IMR-90 (cell line): ENCODE data around the gene FRMD3. TPM values are rescaled to one million over a fixed set of nuclear protein-coding genes. Genes with fewer than 3 reads are reported as not detected.

Experiments used
- ATAC-seq: fragments of 200-7000 bp; cut with Tn5 transposase; 2 replicates; pipeline ENCODE4 v1.9.1; 2020; ENCODE audit warnings: low read depth, mild to moderate bottlenecking, moderate library complexity
- BruUV-seq: library from RNA; stranded (reverse); fragments of 400-500 nt; replicated peaks from 2 replicates; lab custom pipeline; 2021; lab: Mats Ljungman, UMichigan
- CTCF ChIA-PET: fragments of 300-600 bp; formaldehyde crosslinking; extraction: SDS; loops from one replicate; lab custom pipeline; 2021; ENCODE audit warnings: antibody characterized with exemption; lab: Yijun Ruan, JAX
- POLR2A ChIA-PET: fragments of 300-600 bp; sonication (Branson Sonifier 250); formaldehyde crosslinking; loops from one replicate; lab custom pipeline; 2022; ENCODE audit warnings: antibody characterized with exemption; ENCODE audit not compliant: unreplicated experiment; lab: Charles Lee
- DNase-seq: peaks from one replicate; pipeline ENCODE4 v3.0.0; 2013
- H2AFZ ChIP-seq: replicated peaks from 2 replicates; pipeline ENCODE3; 2013; ENCODE audit warnings: low read length, mild to moderate bottlenecking; ENCODE audit not compliant: poor library complexity
- H2AK5ac ChIP-seq: 2 replicates; pipeline ENCODE4 v1.6.1; 2013; ENCODE audit warnings: low read depth, low read length, inconsistent platforms
- H2AK9ac ChIP-seq: replicated peaks from 2 replicates; pipeline ENCODE3; 2013; ENCODE audit warnings: mild to moderate bottlenecking, low read depth, low read length, moderate library complexity; ENCODE audit not compliant: poor library complexity
- H2BK120ac ChIP-seq: 2 replicates; pipeline ENCODE4 v1.6.1; 2013; ENCODE audit warnings: low read depth, low read length, inconsistent platforms
- H2BK15ac ChIP-seq: 3 replicates; pipeline ENCODE4 v1.6.1; 2013; ENCODE audit warnings: low read depth, low read length, inconsistent platforms
- H2BK20ac ChIP-seq: 2 replicates; pipeline ENCODE4 v1.6.1; 2013; ENCODE audit warnings: low read depth, mild to moderate bottlenecking, inconsistent platforms, low read length, moderate library complexity
- H2BK5ac ChIP-seq: 2 replicates; pipeline ENCODE4 v1.6.1; 2013; ENCODE audit warnings: mild to moderate bottlenecking, low read depth, low read length, inconsistent platforms; ENCODE audit not compliant: poor library complexity, severe bottlenecking
- H3K14ac ChIP-seq: replicated peaks from 2 replicates; pipeline ENCODE4 v1.6.1; 2013; ENCODE audit warnings: low read depth, low read length, inconsistent platforms
- H3K18ac ChIP-seq: 2 replicates; pipeline ENCODE4 v1.6.1; 2013; ENCODE audit warnings: low read depth, low read length, control low read depth
- H3K23ac ChIP-seq: 2 replicates; pipeline ENCODE4 v1.6.1; 2013; ENCODE audit warnings: low read depth, low read length, inconsistent platforms
- H3K27ac ChIP-seq: 2 replicates; pipeline ENCODE4 v1.5.1; 2013; ENCODE audit warnings: mild to moderate bottlenecking, control low read depth, low read length; ENCODE audit not compliant: insufficient read depth
- H3K27me3 ChIP-seq: 2 replicates; pipeline ENCODE4 v1.6.1; 2013; ENCODE audit warnings: low read length; ENCODE audit not compliant: control insufficient read depth, insufficient read depth
- H3K36me3 ChIP-seq: 2 replicates; pipeline ENCODE4 v1.6.1; 2013; ENCODE audit warnings: low read length, mixed read lengths; ENCODE audit not compliant: control insufficient read depth, insufficient read depth
- H3K4ac ChIP-seq: 2 replicates; pipeline ENCODE4 v1.6.1; 2013; ENCODE audit warnings: low read depth, low read length, inconsistent platforms
- H3K4me1 ChIP-seq: 2 replicates; pipeline ENCODE4 v1.6.1; 2013; ENCODE audit warnings: low read length, mixed read lengths; ENCODE audit not compliant: control insufficient read depth, insufficient read depth
- H3K4me2 ChIP-seq: 2 replicates; pipeline ENCODE4 v1.6.1; 2013; ENCODE audit warnings: low read depth, mild to moderate bottlenecking, control low read depth, low read length, moderate library complexity
- H3K4me3 ChIP-seq: 2 replicates; pipeline ENCODE4 v1.5.1; 2013; ENCODE audit warnings: low read depth, mild to moderate bottlenecking, control low read depth, low read length, moderate library complexity; ENCODE audit not compliant: insufficient read depth
- H3K56ac ChIP-seq: 2 replicates; pipeline ENCODE4 v1.6.1; 2013; ENCODE audit warnings: low read length, inconsistent platforms; ENCODE audit not compliant: insufficient read depth; ENCODE audit errors: extremely low read depth
- H3K79me1 ChIP-seq, 2 experiments: 2 replicates each; pipeline ENCODE4 v1.6.1; 2013; ENCODE audit warnings: low read length in 2 of 2, inconsistent platforms in 1 of 2, low read depth in 1 of 2
- H3K9ac ChIP-seq: 2 replicates; pipeline ENCODE4 v1.6.1; 2013; ENCODE audit warnings: low read depth, low read length, control low read depth
- H3K9me1 ChIP-seq: 2 replicates; pipeline ENCODE4 v1.6.1; 2013; ENCODE audit warnings: low read length, inconsistent platforms; ENCODE audit not compliant: insufficient read depth
- H3K9me3 ChIP-seq: 2 replicates; pipeline ENCODE4 v1.6.1; 2013; ENCODE audit warnings: low read length; ENCODE audit not compliant: control insufficient read depth, insufficient read depth
- H4K20me1 ChIP-seq: 2 replicates; pipeline ENCODE4 v1.6.1; 2013; ENCODE audit warnings: low read length, inconsistent platforms; ENCODE audit not compliant: insufficient read depth
- H4K5ac ChIP-seq: 2 replicates; pipeline ENCODE4 v1.6.1; 2013; ENCODE audit warnings: mild to moderate bottlenecking, low read depth, low read length, control low read depth
- H4K8ac ChIP-seq, 2 experiments: 2 replicates each; pipeline ENCODE4 v1.6.1; 2013; ENCODE audit warnings: low read depth in 2 of 2, low read length in 2 of 2, control low read depth in 1 of 2, inconsistent platforms in 1 of 2
- H4K91ac ChIP-seq: 2 replicates; pipeline ENCODE4 v1.6.1; 2013; ENCODE audit warnings: low read depth, low read length, inconsistent platforms; ENCODE audit not compliant: insufficient read depth
- BHLHE40 ChIP-seq: fragments of 150-350 bp; IDR thresholded peaks from 2 replicates; pipeline ENCODE4 v1.6.1; 2016; ENCODE audit warnings: mild to moderate bottlenecking, low read depth, low read length
- CEBPB ChIP-seq: IDR thresholded peaks from 2 replicates; pipeline ENCODE4 v1.6.1; 2012; ENCODE audit warnings: low read depth, low read length, improper control_type of control experiment
- CHD1 ChIP-seq: IDR thresholded peaks from 2 replicates; pipeline ENCODE4 v1.6.1; 2012; ENCODE audit warnings: low read depth, low read length, improper control_type of control experiment
- MAFK ChIP-seq: IDR thresholded peaks from 2 replicates; pipeline ENCODE4 v1.6.1; 2012; ENCODE audit warnings: low read depth, low read length, improper control_type of control experiment
- MAZ ChIP-seq: IDR thresholded peaks from 2 replicates; pipeline ENCODE4 v1.6.1; 2012; ENCODE audit warnings: low read depth, mild to moderate bottlenecking, low read length, improper control_type of control experiment, moderate library complexity, borderline replicate concordance
- NFE2L2 ChIP-seq: fragments of 150-350 bp; IDR thresholded peaks from 2 replicates; pipeline ENCODE4 v1.6.1; 2016; ENCODE audit warnings: low read depth, mild to moderate bottlenecking, low read length
- POLR2A ChIP-seq: IDR thresholded peaks from 2 replicates; pipeline ENCODE4 v1.6.1; 2012; ENCODE audit warnings: mild to moderate bottlenecking, low read depth, low read length
- RCOR1 ChIP-seq: IDR thresholded peaks from 2 replicates; pipeline ENCODE4 v1.6.1; 2012; ENCODE audit warnings: mild to moderate bottlenecking, low read length, improper control_type of control experiment; ENCODE audit not compliant: insufficient replicate concordance
- RFX5 ChIP-seq: IDR thresholded peaks from 2 replicates; pipeline ENCODE4 v1.8.0; 2012; ENCODE audit warnings: low read depth, mild to moderate bottlenecking, low read length, moderate library complexity
- WGBS, 2 experiments: methylation state at CpG; one replicate each; pipeline versions ENCODE4 v1.1.5 to v1.1.7; 2013; ENCODE audit warnings: missing lambda C conversion rate in 2 of 2; ENCODE audit not compliant: insufficient read length in 1 of 2; ENCODE audit errors: extremely low coverage in 2 of 2; 5-methylcytosine and 5-hydroxymethylcytosine counted together
- dilution Hi-C: fragments of 300-500 bp; cut with HindIII; formaldehyde crosslinking; loops from one replicate; pipeline ENCODE4 v1.14.3; 2018; ENCODE audit warnings: low sequenced_read_pairs; ENCODE audit not compliant: unreplicated experiment
- in situ Hi-C: fragments of 300-500 bp; cut with MboI; formaldehyde crosslinking; loops from 3 replicates; pipeline ENCODE4 v1.14.3; 2019; ENCODE audit warnings: low sequenced_read_pairs, inconsistent platforms, mixed read lengths
- intact Hi-C: fragments of 100-400 bp; cut with micrococcal nuclease; formaldehyde crosslinking; loops from 2 replicates; pipeline ENCODE4 v1.10.0; 2022
- polyA plus RNA-seq, 3 experiments: library from polyadenylated mRNA; depleted of rRNA; stranded (reverse); fragments of >200 nt; gene quantifications; 2 replicates each; pipeline ENCODE4 v1.2.3, GENCODE V29; 2012; ENCODE audit warnings: low replicate concordance in 1 of 3
- total RNA-seq: library from RNA; depleted of rRNA; stranded (reverse); fragments of >200 nt; gene quantifications from 2 replicates; pipeline ENCODE4 v1.2.3, GENCODE V29; 2012
- TF ChIP-seq, protein P1 (sequence below): fragments of 150-350 bp; IDR thresholded peaks from 2 replicates; pipeline ENCODE4 v1.6.1; 2016; ENCODE audit warnings: low read depth, mild to moderate bottlenecking, low read length, moderate library complexity, borderline replicate concordance
- TF ChIP-seq, protein P2 (sequence below): fragments of 150-350 bp; IDR thresholded peaks from 2 replicates; pipeline ENCODE4 v1.6.1; 2017; ENCODE audit warnings: mild to moderate bottlenecking, antibody characterized with exemption, low read length, low read depth

The FRMD3 gene
- total and polyA plus RNA-seq, 2 of the 4 experiments (the other 2 are of a cell fraction), result 0.02 to 0.18 TPM

DNA sequence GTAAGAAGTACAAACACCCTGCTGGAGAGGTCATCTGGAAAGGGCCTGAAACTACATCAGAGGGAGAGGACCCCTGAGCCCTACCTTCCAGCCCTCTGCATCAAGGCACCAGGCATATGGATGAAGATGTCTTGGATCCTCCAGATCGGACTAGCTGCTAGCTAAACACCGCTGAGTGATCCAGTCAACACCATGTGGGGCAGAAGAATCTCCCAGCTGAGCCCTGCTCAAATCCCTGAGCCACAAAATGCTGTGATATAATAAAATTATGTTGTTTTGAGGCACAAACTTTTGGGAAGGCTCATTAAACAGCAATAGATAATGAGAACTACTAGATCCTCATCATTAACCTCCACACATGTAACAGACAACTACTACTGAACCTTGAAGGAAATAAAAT is 155.2 kb downstream of the FRMD3 start:
- no peak for ATAC-seq
- WGBS, 2 experiments, result no CpG with 5 or more reads among the region's 2 CpGs
- dilution Hi-C loops, result no loop called here

More for the DNA sequence above, 155.2 kb downstream of the FRMD3 start:
- DNase-seq, result no peak
- Histone ChIP-seq H3K9ac (no peak overlapping the region), H3K4ac (no peak overlapping the region), H4K91ac (no peak overlapping the region), H2AFZ (no peak overlapping the region), H2BK5ac (no peak overlapping the region), H3K14ac (no peak overlapping the region), H3K9me1 (no peaks in the 10 kb centered on the region), H2BK120ac (no peak overlapping the region), H3K27me3 (no peaks in the 10 kb centered on the region), H3K79me1 (no peaks in the 10 kb centered on the region), H3K23ac (no peak overlapping the region), H3K9me3 (0 out of 2 replicates have a peak, but pooled peaks cover 2% of the 10 kb centered on the region), H3K18ac (no peak overlapping the region), H3K4me1 (no peaks in the 10 kb centered on the region), H3K56ac (no peak overlapping the region), H2BK15ac (no peak overlapping the region), H3K4me3 (no peak overlapping the region), H3K36me3 (no peaks in the 10 kb centered on the region), H4K20me1 (no peaks in the 10 kb centered on the region), H3K27ac (no peak overlapping the region), H3K4me2 (no peak overlapping the region), H2BK20ac (no peak overlapping the region), H4K5ac (no peak overlapping the region), H2AK9ac (no peak overlapping the region), H4K8ac (no peak overlapping the region), H2AK5ac (no peak overlapping the region)
- CTCF ChIA-PET, result no interaction called here
- no peak for TF ChIP-seq POLR2A
- TF ChIP-seq, protein P1, sequence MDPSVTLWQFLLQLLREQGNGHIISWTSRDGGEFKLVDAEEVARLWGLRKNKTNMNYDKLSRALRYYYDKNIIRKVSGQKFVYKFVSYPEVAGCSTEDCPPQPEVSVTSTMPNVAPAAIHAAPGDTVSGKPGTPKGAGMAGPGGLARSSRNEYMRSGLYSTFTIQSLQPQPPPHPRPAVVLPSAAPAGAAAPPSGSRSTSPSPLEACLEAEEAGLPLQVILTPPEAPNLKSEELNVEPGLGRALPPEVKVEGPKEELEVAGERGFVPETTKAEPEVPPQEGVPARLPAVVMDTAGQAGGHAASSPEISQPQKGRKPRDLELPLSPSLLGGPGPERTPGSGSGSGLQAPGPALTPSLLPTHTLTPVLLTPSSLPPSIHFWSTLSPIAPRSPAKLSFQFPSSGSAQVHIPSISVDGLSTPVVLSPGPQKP, result no peak
- no peak for TF ChIP-seq CEBPB
- TF ChIP-seq, protein P2, sequence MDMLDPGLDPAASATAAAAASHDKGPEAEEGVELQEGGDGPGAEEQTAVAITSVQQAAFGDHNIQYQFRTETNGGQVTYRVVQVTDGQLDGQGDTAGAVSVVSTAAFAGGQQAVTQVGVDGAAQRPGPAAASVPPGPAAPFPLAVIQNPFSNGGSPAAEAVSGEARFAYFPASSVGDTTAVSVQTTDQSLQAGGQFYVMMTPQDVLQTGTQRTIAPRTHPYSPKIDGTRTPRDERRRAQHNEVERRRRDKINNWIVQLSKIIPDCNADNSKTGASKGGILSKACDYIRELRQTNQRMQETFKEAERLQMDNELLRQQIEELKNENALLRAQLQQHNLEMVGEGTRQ, result no peak
- no peak for TF ChIP-seq CHD1
- TF ChIP-seq RFX5, result no peak
- no peak for TF ChIP-seq MAFK
- TF ChIP-seq RCOR1, result no peak
- no peak for TF ChIP-seq MAZ
- TF ChIP-seq NFE2L2, result no peak
- no peak for TF ChIP-seq BHLHE40
- in situ Hi-C loops, result no loop called here
- no TSS peak for BruUV-seq
- intact Hi-C loops, result no loop called here
- POLR2A ChIA-PET, result no interaction called here
